Ishikawa (cell line): Measurements from ENCODE around the gene CORIN.

ENCODE experiments used
- CEBPB ChIP-seq: IDR thresholded peaks from 2 replicates; pipeline ENCODE4 v1.6.1; 2012
- EP300 ChIP-seq: IDR thresholded peaks from 2 replicates; pipeline ENCODE4 v1.6.1; 2012; ENCODE audit warnings: borderline replicate concordance
- FOXM1 ChIP-seq: IDR thresholded peaks from 2 replicates; pipeline ENCODE4 v1.6.1; 2012; ENCODE audit warnings: low read depth, borderline replicate concordance
- MAX ChIP-seq: IDR thresholded peaks from 2 replicates; pipeline ENCODE4 v1.6.1; 2012
- TCF12 ChIP-seq: IDR thresholded peaks from 2 replicates; pipeline ENCODE4 v1.6.1; 2012; ENCODE audit warnings: low read depth
- USF1 ChIP-seq: IDR thresholded peaks from 2 replicates; pipeline ENCODE4 v1.6.1; 2012
- YY1 ChIP-seq: IDR thresholded peaks from 2 replicates; pipeline ENCODE4 v1.6.1; 2012; ENCODE audit warnings: low read depth
- TF ChIP-seq, protein P1 (sequence below): IDR thresholded peaks from 2 replicates; pipeline ENCODE4 v1.6.1; 2012; ENCODE audit warnings: low read depth, mild to moderate bottlenecking

DNA sequence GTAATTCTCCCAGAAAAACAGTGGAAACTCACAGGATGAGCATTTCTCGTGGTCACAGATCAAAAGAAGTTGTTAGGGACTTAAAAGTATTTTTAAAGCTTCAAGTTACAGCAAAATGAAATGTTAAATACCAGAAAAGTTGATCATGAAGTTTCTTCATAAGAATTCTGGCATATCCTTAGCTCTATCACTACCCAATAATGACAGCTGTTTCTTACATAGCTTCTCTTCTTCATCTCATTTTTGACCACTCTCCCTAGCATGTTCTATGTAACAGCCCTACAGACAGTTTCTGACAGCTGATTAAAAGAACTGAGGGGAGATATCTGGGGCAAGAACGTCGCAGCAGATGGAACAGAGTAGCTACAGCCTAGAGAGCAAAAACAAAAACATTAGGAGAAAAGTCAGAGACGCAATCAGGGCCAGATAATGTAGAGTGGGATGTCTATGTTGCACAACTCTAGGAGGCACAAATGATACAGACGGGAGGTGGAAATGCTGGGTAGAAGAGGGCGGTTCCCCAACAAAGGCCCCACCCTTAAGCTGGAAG lies 108.7 kb downstream of the CORIN start:
- TF ChIP-seq TCF12 = no peak
- TF ChIP-seq EP300 = no peak
- TF ChIP-seq YY1 = no peak
- no peak for TF ChIP-seq CEBPB
- TF ChIP-seq, protein P1, sequence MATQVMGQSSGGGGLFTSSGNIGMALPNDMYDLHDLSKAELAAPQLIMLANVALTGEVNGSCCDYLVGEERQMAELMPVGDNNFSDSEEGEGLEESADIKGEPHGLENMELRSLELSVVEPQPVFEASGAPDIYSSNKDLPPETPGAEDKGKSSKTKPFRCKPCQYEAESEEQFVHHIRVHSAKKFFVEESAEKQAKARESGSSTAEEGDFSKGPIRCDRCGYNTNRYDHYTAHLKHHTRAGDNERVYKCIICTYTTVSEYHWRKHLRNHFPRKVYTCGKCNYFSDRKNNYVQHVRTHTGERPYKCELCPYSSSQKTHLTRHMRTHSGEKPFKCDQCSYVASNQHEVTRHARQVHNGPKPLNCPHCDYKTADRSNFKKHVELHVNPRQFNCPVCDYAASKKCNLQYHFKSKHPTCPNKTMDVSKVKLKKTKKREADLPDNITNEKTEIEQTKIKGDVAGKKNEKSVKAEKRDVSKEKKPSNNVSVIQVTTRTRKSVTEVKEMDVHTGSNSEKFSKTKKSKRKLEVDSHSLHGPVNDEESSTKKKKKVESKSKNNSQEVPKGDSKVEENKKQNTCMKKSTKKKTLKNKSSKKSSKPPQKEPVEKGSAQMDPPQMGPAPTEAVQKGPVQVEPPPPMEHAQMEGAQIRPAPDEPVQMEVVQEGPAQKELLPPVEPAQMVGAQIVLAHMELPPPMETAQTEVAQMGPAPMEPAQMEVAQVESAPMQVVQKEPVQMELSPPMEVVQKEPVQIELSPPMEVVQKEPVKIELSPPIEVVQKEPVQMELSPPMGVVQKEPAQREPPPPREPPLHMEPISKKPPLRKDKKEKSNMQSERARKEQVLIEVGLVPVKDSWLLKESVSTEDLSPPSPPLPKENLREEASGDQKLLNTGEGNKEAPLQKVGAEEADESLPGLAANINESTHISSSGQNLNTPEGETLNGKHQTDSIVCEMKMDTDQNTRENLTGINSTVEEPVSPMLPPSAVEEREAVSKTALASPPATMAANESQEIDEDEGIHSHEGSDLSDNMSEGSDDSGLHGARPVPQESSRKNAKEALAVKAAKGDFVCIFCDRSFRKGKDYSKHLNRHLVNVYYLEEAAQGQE = no peak
- no peak for TF ChIP-seq MAX
- no peak for TF ChIP-seq USF1
- no peak for TF ChIP-seq FOXM1
